HCT116 (cell line): ENCODE results near the gene TMEM62.

ENCODE experiments used
- EZH2 ChIP-seq: fragments of 200-600 bp; sonication (generic); IDR thresholded peaks from 2 replicates; pipeline ENCODE4 v1.6.1; 2017; ENCODE audit warnings: antibody characterized with exemption, mixed run types
- EZH2phosphoT487 ChIP-seq: fragments of 200-600 bp; IDR thresholded peaks from 2 replicates; pipeline ENCODE4 v1.6.1; 2018; ENCODE audit warnings: antibody characterized with exemption, borderline replicate concordance
- JUND ChIP-seq: IDR thresholded peaks from 2 replicates; pipeline ENCODE4 v1.6.1; 2012
- POLR2A ChIP-seq: IDR thresholded peaks from 2 replicates; pipeline ENCODE4 v1.7.0; 2011; ENCODE audit warnings: borderline replicate concordance; ENCODE audit not compliant: insufficient read depth, insufficient read length; ENCODE audit errors: extremely low read depth
- RAD21 ChIP-seq: IDR thresholded peaks from 2 replicates; pipeline ENCODE4 v1.6.1; 2012; ENCODE audit warnings: low read depth, mild to moderate bottlenecking
- SP1 ChIP-seq: IDR thresholded peaks from 2 replicates; pipeline ENCODE4 v1.6.1; 2012; ENCODE audit warnings: low read depth
- SRF ChIP-seq: IDR thresholded peaks from 2 replicates; pipeline ENCODE4 v1.6.1; 2012; ENCODE audit warnings: low read depth
- TCF7L2 ChIP-seq: IDR thresholded peaks from 2 replicates; pipeline ENCODE4 v1.7.0; 2011; ENCODE audit warnings: borderline replicate concordance, inconsistent platforms; ENCODE audit not compliant: insufficient read depth, insufficient read length; ENCODE audit errors: extremely low read depth
- ZFX ChIP-seq: fragments of 450-650 bp; IDR thresholded peaks from 2 replicates; pipeline ENCODE4 v1.6.1; 2017
- TF ChIP-seq, protein P1 (sequence below), 3 experiments: fragments of 200-600 bp in 1 of 3; sonication (generic) in 1 of 3; IDR thresholded peaks in 2 of 3; conservative IDR thresholded peaks in 1 of 3; 2 replicates each; pipeline ENCODE4 v1.5.1; 2012 to 2017; ENCODE audit warnings: low read depth in 2 of 3, low read length in 2 of 3, antibody characterized with exemption in 1 of 3, borderline replicate concordance in 1 of 3, control low read depth in 1 of 3, mild to moderate bottlenecking in 1 of 3, mixed read lengths in 1 of 3, mixed run types in 1 of 3, moderate library complexity in 1 of 3; ENCODE audit not compliant: insufficient read depth in 1 of 3

DNA sequence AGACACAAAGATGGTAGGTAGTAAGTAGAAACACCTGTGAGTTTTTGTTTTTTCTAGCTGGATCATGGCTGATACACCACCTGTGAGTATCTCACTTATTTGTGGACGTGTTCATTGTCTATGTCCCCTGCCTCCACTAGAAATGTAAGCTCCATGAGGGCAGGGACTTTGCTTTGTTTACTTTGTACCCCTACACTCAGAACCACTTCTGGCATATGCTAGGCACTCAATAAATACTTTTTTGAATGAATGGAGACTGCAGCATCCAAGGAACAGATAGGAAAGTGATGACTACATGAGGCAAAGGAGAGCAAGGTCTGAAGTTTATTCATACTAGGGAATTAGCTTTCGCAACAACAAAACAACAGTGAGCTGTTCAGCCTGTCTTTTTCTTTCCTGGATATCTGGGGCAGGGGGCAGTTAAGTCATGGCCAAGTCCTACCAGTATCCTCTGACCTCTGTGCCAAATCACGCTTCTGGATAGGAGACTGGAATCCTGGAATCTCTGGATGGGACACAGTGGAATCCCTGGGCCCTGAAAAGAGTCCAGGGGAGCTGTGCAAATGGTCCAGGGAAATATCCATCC is 99.0 kb downstream of the TMEM62 start:
- TF ChIP-seq, protein P1, sequence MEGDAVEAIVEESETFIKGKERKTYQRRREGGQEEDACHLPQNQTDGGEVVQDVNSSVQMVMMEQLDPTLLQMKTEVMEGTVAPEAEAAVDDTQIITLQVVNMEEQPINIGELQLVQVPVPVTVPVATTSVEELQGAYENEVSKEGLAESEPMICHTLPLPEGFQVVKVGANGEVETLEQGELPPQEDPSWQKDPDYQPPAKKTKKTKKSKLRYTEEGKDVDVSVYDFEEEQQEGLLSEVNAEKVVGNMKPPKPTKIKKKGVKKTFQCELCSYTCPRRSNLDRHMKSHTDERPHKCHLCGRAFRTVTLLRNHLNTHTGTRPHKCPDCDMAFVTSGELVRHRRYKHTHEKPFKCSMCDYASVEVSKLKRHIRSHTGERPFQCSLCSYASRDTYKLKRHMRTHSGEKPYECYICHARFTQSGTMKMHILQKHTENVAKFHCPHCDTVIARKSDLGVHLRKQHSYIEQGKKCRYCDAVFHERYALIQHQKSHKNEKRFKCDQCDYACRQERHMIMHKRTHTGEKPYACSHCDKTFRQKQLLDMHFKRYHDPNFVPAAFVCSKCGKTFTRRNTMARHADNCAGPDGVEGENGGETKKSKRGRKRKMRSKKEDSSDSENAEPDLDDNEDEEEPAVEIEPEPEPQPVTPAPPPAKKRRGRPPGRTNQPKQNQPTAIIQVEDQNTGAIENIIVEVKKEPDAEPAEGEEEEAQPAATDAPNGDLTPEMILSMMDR (IDR thresholded peaks at IDR 0.05 in 2 of 3, conservative IDR thresholded peaks at IDR 0.05 in 1 of 3; ENCODE audit: borderline replicate concordance in 1 of 3, insufficient read depth in 1 of 3, low read depth in 2 of 3, low read length in 2 of 3) = no peak
- TF ChIP-seq EZH2phosphoT487 = no peak
- no peak for TF ChIP-seq EZH2
- no peak for TF ChIP-seq TCF7L2
- TF ChIP-seq RAD21 = no peak
- no peak for TF ChIP-seq JUND
- TF ChIP-seq ZFX = no peak
- TF ChIP-seq POLR2A = no peak
- TF ChIP-seq SP1 = no peak
- TF ChIP-seq SRF = no peak
